COLO829 (cell line): ENCODE results near the gene AQP6.

Source experiments
- DNase-seq: peaks from one replicate; pipeline ENCODE4 v3.0.0; 2012; ENCODE audit warnings: low spot score

The AQP6 gene, protein sequence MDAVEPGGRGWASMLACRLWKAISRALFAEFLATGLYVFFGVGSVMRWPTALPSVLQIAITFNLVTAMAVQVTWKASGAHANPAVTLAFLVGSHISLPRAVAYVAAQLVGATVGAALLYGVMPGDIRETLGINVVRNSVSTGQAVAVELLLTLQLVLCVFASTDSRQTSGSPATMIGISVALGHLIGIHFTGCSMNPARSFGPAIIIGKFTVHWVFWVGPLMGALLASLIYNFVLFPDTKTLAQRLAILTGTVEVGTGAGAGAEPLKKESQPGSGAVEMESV

DNA sequence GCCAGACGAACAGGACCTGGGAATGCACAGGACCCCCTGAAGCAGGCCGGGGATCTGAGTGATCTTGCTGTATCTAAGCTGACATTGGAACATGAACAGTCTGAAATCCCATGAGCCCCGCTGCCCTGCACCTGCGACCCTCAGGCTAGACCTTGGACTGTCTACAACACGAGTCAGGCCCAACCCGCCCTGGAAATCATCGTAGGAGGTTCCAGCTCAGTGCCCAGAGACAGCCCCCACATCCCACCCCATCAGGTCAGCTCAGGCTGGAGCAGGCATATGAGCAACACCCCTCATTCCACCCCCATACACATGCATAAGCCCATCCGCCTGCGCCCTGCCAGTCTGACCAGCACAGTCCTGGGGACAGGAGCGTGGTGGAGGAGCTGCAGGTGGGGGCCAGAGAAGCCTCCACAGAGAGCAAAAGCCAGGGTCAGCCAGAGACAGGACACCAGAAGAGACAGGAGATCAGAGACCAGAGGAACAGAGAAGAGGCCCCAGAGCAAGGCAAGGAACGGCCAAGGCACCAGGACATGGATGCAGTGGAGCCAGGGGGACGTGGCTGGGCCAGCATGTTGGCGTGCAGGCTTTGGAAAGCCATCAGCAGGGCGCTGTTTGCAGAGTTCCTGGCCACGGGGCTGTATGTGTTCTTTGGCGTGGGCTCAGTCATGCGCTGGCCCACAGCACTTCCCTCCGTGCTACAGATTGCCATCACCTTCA, at the start of gene AQP6:
Gene AQP6 (plus strand): TSS at position 307 of the 720 bp plus-strand sequence. CDS start 227 bp downstream, at position 534.
- DNase-seq = no peak

DNA sequence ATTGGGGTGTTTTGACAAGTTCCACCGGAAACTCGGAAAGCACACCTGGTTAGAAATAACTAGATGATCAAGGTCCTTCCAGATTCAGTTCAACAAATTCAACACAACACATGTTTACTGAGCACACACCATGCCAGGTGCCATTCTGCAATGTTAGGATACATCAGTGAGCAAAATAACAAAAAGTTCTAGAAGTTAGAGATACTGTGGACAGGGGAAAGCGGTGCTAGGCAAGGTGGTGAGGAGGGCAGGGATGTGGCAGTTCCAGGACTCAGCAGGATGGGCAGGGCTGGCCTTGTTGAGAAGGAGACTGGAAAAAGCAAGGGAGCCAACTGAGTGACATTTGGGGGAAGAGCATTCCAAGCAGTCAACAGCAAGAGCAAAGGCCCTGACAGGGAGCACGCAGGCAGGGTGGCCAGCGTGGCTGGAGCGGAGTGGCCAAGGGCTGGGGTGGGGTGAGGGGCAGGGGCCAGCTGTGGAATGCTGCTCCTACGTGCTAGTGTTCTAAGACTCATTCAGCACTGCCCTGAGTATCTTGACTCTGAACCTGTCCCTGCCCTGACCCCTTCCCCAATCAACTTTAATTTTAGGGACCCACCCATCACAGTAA, 49.6 kb upstream of the AQP6 start:
- DNase-seq = no peak

DNA sequence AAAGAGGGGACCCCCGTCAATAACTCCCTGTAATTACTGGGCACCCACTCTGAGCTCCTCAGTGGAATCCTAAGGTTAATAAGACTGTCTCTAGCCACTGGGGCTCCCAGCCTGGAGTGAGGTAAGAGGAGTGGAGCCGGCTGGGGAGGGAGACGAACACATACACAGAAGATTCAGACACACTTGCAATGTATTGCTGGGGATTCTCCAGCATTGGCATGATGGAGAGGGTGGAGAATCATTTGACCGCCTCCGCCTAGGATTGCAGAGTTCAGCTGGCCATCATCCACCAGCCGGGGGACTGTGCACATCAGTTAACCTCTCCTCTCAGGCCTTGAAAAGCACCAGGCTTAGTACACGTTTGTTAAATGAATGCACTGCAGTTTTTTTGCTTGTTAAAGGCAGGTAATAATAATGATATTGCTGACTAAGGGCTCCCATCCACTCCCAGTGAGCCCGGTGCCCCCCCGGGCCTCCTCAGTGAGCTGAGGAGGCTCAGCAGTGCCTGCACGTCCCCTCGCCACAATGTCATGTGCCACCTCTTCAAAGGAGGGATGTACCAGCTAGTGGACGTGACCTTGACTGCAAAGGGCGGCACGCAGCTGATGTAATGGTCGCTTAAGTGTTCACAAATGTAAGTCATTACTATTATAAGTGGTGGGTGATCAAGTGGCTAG, 48.7 kb upstream of the AQP6 start:
- no peak for DNase-seq

DNA sequence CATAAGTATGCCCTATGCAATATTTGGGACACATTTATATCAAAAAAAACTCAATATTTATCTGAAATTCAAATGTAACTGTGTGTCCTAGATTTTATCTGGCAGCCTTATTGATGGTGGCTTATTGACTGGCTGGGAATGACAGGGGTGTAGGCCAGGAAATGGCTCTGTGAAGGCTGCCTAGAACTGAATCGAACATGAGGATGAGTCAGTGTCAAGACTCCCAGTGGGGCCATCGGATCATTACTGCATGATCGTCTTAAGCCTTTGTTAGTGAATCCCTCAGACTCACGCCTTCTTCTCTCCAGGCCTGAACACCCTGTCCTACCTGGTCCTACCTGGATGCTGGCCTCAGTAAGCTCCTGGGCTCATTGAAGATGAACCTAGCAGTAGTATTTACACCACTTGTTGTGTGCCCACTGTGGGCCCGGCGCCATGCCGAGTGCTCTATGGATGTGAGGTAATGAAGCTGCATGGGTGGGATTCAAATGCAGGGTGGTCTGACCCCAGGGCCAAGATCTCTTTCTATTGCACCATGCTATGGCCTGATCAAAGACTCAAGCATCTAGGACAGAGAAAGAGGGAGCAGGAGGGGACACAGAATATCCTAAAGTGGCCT, 48.0 kb upstream of the AQP6 start:
- no peak for DNase-seq

DNA sequence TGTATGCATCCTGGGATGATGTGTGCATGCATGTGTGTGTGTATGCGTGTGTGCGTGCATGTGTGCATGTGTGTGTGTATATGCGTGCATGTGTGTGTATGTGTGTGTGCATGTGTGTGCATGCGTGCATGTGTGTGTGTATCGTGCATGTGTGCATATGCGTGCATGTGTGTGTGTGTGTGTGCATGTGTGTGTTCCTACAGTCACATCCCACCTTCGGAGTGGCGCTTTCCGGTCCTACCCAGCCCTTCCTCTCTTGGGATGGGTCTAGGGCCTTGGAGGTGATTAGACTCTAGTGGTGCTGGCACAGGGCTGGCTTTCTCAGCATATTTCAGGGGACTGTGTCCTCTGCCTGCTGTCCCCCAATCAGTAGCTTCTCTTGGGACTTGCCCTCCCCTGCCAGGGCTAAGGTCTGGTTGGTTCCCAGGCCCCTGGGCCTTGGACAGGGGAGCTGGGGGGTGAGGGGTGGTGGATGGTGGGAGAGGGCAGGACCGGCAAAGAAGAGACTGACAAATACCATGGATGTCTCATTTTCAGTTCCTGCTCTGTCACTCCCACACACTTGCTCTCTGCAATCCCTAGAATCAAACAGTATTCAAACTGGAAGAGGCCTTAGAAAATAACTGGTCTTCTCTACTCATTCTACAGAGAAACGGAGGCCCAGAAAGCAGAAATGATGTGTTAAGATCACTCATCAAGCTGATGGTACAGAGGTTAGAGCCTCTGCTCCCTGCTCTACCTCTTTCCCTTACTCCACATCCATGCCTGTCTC, 47.1 kb upstream of the AQP6 start:
- no peak for DNase-seq

DNA sequence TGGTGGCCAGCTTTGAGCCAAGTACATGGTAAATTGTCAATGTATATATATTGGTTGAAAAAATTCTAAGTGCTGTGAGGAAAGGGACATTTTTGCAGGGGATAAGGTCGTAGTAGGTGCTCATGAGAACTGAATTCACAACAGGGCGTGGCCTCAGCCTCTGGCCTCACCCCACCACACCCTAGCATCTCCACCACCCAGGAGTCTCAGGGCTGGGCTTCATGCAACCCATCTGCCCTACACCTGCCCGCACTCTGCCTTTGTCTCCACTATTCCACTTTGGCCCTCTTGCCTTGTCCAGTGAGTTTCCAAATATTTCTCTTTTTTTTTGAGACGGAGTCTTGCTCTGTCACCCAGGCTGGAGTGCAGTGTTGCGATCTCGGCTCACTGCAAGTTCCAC, 44.3 kb upstream of the AQP6 start:
- DNase-seq = no peak

DNA sequence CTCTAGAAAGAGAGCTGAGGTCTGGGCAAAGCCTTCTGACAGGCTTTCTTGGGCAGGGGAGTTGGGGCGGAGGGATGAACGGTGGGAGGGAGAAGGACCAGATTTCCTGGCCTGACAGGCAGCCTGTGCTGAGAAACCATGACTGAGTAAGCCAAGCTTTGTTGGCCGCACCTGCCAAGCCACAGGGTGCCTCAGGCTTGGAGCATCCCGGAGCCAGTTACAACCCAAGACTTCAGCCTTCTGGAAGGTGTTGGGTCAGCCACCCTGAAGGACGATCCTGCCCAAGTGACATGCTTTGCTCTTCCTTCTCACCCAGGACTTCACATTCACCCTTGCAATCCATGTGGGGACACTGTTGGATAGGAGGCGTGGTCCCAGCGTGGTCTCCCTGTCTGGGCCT, 43.2 kb upstream of the AQP6 start:
- no peak for DNase-seq

DNA sequence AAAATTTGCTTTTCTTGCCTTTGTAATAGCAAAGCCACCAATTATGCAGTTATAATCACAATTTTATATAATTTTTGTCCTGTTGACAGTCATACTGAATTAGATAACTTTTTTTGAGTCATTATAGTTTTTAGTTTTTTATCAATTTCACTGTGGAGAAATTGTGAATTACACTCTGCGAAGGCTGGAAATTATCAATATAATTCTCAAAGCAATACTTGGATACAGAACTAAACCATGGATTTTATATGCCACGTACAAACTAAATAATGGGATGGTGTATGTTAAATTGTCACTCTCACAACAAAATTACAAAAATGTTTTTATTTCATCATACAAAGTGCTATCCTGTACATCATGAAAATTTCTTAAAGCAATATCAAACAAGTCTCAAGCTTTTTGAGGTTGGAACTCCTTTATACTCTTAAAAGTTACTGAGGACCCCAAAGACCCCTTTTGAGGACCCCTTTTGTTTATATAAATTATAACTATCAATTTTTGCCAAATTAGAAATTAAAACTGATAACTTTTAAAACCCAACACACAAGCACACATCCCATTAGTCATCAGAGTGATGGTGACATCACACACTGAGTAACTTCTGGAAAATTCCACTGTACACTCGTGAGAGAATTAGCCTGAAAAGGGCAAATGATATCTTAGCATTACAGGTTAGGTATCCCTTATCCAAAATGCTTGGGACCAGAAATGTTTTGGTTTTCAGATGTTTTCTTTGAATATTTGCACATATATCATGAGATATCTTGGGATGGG, 42.0 kb upstream of the AQP6 start:
- no peak for DNase-seq

DNA sequence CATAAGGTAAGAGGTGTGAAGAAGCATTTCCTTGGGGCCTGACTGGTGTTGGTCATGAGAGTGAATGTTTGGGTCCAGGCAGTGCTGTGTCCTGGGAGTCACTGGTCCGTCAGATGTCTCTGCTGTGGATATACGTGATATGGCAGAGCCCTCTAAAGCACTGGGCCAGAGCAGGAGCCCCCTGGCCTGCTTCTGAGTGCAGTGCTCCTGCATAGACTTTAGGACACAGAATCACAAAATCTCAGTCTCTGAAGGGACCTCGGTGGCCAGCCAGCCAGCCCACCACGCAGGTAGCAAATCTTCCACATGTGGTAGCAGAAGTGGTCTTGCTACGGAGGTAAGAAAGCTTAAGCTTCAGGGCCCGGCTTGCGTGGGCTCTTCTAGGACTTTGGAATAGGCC, 40.7 kb upstream of the AQP6 start:
- DNase-seq = no peak

DNA sequence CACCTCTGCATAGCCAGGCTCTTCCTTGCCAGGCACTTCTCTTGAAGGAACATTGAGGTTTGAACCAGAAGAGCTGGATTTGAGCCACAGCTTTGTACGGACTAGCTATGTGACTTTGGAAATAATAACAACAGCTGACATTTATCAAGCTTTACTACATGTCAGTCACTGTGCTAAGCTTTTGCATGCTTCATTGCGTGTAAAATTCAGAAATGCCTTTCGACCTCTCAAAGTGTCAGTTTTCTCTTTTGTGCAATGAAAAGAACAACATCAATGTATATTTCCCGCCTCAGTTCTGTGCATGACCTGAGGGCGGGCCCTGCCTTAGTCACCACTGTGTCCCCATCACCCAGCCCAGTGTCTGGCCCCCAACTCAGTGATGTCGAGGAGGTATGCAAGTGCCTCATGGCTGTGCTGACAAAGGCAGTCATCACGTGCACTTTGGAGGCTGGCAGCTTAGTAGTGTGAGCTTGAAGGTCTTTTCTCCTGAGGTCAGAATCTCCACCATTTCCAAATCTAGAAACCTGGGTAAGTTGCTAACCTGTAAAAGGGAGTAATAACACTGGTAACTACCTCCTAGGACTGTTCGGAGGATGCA, 40.1 kb upstream of the AQP6 start:
- no peak for DNase-seq

DNA sequence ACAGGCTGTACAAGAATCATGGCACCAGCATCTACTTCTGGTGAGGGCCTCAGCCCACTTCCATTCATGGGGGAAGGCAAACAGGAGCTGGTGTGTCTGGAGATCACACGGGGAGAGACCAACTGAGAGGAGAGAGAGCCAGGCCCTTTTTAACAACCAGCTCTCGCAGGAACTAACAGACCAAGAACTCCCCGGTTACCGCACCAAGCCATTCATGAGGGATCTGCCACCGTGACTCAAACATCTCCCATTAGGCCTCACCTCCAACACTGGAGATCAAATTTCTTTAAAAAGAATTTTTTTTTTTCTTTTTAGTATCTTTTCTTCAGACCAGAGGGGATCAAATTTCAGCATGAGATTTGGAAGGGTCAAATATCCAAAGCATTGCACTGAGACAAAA, 39.0 kb upstream of the AQP6 start:
- no peak for DNase-seq

DNA sequence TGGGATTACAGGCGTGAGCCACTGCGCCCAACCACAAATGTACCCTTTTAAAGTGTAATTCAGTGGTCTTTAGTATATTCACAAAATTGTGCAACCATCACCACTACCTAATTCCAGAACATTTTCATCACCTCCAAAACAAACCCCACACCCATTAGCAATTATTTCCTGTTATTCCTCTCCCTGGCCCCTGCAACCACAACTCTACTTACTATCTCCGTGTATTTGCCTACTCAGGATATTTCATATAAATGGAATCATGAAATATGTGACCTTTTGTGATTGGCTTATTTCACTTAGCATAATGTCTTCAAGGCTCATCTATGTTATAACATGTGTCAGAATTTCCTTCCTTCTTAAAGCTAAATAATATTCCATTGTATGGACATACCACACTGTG, 38.2 kb upstream of the AQP6 start:
- DNase-seq = no peak

DNA sequence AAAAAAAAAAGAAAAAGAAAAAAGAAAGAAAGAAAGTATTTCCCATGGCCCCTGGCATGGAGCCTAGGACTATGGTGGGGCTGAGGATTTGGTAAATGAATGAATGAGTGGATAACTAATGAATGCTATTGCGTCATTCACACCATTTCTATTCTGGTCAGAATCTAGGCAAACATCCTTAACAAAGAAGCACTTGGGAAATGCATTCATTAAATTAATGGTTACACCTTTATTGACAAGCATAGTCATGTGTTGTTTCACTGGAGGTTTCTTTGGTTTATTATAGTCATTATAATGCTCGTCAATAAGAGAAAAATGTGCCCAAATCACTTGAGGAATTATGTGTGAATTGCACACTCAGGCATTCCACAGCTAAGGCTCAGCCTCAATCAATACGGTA, 35.8 kb upstream of the AQP6 start:
- DNase-seq = no peak

DNA sequence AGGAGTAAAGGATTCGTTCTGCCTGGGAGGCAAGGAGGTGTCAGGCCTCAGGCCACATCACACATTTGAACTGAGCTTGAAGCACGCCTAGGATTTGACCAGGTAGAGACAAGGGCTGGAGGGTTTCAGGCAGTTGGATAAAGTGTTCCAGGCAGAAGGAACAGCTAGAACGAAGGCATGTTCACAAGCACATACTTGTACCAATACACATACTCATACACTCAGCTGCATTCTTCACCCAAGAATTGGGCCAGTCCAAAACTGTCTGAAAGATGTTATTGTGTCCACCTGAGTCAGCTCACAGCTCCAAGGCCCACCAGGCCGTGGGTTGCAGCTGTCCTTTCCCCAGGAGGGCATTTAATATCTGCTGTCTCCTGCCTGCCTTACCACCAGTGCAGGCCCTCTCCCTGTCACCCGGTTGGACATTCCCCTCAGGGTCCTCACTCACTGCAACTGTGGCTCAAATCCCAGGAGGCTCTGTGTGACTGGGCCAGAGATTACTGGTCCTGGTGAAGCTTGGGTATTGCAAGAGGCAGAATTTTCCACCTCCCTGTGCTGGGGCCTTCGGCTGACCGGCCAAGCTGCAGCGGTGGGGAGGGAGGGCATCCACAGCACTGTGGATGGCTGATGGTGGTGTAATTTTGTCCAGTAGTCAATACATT, 35.0 kb upstream of the AQP6 start:
- DNase-seq = no peak

DNA sequence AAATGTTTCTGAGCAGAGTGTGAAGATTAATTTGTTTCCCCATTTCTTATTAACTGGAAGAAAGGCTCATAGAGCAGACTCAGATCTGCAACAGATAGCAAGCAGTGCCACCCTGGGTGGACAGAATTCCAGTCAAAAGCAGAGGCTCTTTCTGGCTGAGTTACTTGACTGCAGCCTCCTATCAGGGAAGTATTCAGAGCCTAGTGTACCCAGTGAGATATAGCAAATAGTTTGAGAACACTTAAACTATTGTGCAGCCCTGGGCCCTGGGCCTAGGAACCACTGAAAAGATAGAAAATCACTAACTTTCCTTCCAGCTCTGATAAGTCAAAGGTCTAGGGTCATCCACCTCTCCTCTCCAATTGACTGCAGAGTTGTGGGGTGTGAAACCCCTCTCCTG, 33.4 kb upstream of the AQP6 start:
- DNase-seq = no peak

DNA sequence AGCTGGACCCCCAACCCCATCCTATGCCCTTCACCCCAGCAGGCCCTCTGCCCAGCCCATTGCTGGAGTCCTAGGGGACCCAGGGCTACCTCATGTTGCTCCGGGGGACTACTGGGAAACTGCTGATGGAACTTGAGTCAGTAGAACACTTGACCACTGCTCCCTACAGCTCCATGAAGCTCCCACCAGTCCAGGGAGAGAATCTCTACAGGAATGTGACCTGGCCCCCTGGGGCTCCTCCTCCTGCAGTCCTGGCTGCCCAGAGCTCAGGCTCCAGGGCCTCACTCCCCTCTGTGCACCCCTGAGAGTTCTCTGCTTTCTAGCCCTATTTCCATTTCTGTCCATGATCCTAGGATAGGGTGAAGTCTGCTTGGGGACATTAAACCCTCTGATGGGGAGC, 33.0 kb upstream of the AQP6 start:
- no peak for DNase-seq

DNA sequence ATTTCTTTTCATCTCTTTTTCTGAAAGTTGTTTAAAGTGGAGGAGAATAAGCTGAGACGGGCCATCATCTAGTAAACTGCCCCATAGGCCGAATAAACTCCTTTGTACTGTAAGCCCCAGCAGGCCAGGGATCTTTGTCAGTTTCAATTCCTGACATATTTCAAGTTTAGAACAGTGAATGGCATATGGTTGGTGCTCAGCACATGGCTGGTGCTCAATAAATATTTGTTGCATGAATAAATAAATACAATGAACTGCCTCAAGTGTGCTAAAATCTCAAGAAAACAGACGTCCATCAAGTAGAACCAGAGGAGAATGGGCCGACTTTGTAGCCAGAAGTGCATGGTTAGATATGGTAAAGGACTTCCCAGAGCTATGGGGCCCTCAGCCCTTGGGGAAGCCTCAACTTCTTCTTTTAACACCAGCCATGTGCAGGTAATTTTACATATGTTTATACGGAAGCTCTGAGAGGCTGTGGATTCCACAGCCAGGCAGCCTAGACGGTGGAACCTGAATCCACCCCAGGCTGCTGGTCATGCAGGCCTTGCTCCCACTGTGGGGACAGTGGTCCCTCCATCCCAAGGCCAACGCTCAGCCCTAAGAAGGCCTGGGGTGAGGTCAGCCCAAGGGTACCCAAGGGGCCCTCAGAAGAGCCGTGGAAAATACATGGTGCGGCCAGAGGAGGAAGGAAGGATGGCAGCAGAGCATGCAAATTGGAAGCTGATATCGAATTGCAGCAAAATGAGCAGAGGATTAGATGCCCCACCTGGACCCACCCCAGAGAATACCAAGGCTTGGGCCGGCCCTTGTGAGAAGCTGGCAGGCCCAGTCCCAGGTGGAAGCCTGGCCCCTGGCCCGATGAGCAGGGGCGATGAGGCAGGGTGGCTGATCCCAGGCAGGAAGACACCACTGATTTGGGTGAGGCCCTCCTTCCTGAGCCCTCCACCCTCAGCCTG, 30.9 kb upstream of the AQP6 start:
- DNase-seq = no peak

DNA sequence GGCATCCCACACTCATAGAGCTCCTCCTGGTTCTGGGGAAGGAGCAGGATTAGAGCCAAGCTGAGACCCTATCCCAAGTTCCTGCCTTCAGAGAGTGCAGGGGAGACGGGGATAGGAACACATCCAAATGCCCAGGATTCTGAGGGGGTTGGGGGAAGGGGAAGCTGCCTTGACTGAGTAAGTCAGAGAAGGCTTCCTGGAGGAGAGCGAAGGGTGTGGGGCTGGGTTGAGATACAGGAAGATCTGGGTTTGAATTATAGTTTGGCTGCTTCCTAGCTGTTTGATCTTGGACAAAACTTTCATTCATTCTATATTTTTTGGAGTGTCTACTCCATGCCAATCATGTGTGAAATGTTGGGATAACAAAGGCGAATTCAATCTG, 30.2 kb upstream of the AQP6 start:
- DNase-seq = peak; percentile 14
